T-cell (primary cell): Measurements from ENCODE around the gene NARS2. TPM values are rescaled to one million over a fixed set of nuclear protein-coding genes. Genes with fewer than 3 reads are reported as not detected.
"Not testable (repeated sequence)": the region's sequence is repeated elsewhere in the genome, so short reads cannot be mapped to it uniquely, and the experiment has no call there.

Experiments
- ATAC-seq, 4 experiments: fragments of 200-7000 bp in 3 of 4; fragments of 150-1000 bp in 1 of 4; cut with Tn5 transposase; replicated peaks in 1 of 4; 1 replicate in 3 of 4; 2 replicates in 1 of 4; pipeline ENCODE4 v1.10.0; 2021; ENCODE audit warnings: moderate library complexity in 3 of 4, mild to moderate bottlenecking in 2 of 4, moderate number of reproducible peaks in 1 of 4
- CTCF ChIA-PET, 2 donors: fragments of 300-600 bp; sonication (Branson Sonifier 250); formaldehyde crosslinking; loops; one replicate each; lab custom pipeline; 2022; ENCODE audit warnings: antibody characterized with exemption in 2 of 2; lab: Charles Lee
- POLR2A ChIA-PET, 2 donors: fragments of 300-600 bp; sonication (Branson Sonifier 250); formaldehyde crosslinking; loops; one replicate each; lab custom pipeline; 2022; ENCODE audit warnings: antibody characterized with exemption in 2 of 2; lab: Charles Lee
- DNase-seq, 35 experiments: peaks; one replicate each; pipeline versions ENCODE4 v3.0.0 to v3.0.0-alpha.2; 2013 to 2023
- H3K27ac ChIP-seq: one replicate; pipeline ENCODE4 v1.5.1; 2013; ENCODE audit warnings: low read length
- H3K27me3 ChIP-seq, 2 experiments: replicated peaks in 1 of 2; 1 replicate in 1 of 2; 2 replicates in 1 of 2; pipeline versions ENCODE4 v1.6.1 to v1.7.0; 2013; ENCODE audit warnings: low read length in 1 of 2, mixed read lengths in 1 of 2; ENCODE audit not compliant: control insufficient read depth in 2 of 2, insufficient read depth in 2 of 2; ENCODE audit errors: extremely low read depth in 1 of 2
- H3K36me3 ChIP-seq, 2 donors: 1 replicate in 1 of 2; 2 replicates in 1 of 2; pipeline versions ENCODE4 v1.6.1 to v1.7.0; 2013; ENCODE audit warnings: low read length in 1 of 2; ENCODE audit not compliant: control insufficient read depth in 2 of 2, insufficient read depth in 1 of 2; ENCODE audit errors: extremely low read depth in 1 of 2
- H3K4me1 ChIP-seq, 2 experiments: 1 replicate in 1 of 2; 2 replicates in 1 of 2; pipeline versions ENCODE4 v1.6.1 to v1.7.0; 2013; ENCODE audit warnings: low read length in 2 of 2, mixed read lengths in 1 of 2; ENCODE audit not compliant: insufficient read depth in 2 of 2, control insufficient read depth in 1 of 2; ENCODE audit errors: extremely low read depth in 1 of 2
- H3K4me3 ChIP-seq, 2 donors: 1 replicate in 1 of 2; 2 replicates in 1 of 2; pipeline versions ENCODE4 v1.5.1 to v1.7.0; 2013; ENCODE audit warnings: mild to moderate bottlenecking in 2 of 2, low read length in 1 of 2, moderate library complexity in 1 of 2; ENCODE audit not compliant: control insufficient read depth in 1 of 2; ENCODE audit errors: extremely low read depth in 1 of 2
- H3K9me3 ChIP-seq: 2 replicates; pipeline ENCODE4 v1.7.0; 2013
- H3K27ac Mint-ChIP-seq, 2 donors: one replicate each; pipeline ENCODE4 v1.8.0; 2020 to 2021; ENCODE audit warnings: mild to moderate bottlenecking in 2 of 2, mixed read lengths in 2 of 2
- H3K27me3 Mint-ChIP-seq, 2 donors: one replicate each; pipeline ENCODE4 v1.8.0; 2021 to 2022; ENCODE audit warnings: mixed read lengths in 2 of 2
- H3K36me3 Mint-ChIP-seq: one replicate; pipeline ENCODE4 v1.8.0; 2021; ENCODE audit warnings: mixed read lengths
- H3K4me1 Mint-ChIP-seq, 3 donors: one replicate each; pipeline ENCODE4 v1.8.0; 2020 to 2022; ENCODE audit warnings: mixed read lengths in 3 of 3, mild to moderate bottlenecking in 1 of 3
- H3K4me3 Mint-ChIP-seq, 3 donors: one replicate each; pipeline ENCODE4 v1.8.0; 2020 to 2022; ENCODE audit warnings: mild to moderate bottlenecking in 3 of 3, mixed read lengths in 3 of 3, moderate library complexity in 3 of 3
- H3K9me3 Mint-ChIP-seq, 3 donors: one replicate each; pipeline ENCODE4 v1.8.0; 2020 to 2022; ENCODE audit warnings: mixed read lengths in 3 of 3
- WGBS: methylation state at CpG from one replicate; pipeline ENCODE4 v1.1.5; 2013; ENCODE audit warnings: missing lambda C conversion rate; ENCODE audit not compliant: insufficient coverage; 5-methylcytosine and 5-hydroxymethylcytosine counted together
- total RNA-seq, 35 experiments: library from RNA in 6 of 35; stranded (reverse) in 6 of 35; fragments of 120-200 nt in 1 of 35; gene quantifications; one replicate each; pipeline versions ENCODE4 v1.2.1 to v1.2.4 and lab custom pipeline; 2013 to 2026

Gene NARS2
- total RNA-seq, 5 donors from 2014 or later (not counting 1 experiment from before 2014, with no cell fraction given): 12.1 to 17.6 (median 13.3) TPM

GRCh38 chr11:78572394-78572793, 2.3 kb downstream of the NARS2 start:
- H3K36me3 ChIP-seq: peaks cover 0 to 20% of the 10 kb centered on the region in 2 donors
- peaks cover 10 to 12% of the 10 kb centered on the region in 2 experiments for H3K4me1 ChIP-seq
- 100% methylated on average over 1 of the region's 4 CpGs for WGBS
- H3K9me3 ChIP-seq: no peaks in the 10 kb centered on the region
- no peak for ATAC-seq
- Mint-ChIP-seq H3K27ac (no peak overlapping the region), H3K36me3 (peaks cover 17% of the 10 kb centered on the region), H3K4me1 (peaks cover 30 to 48% (median 36%) of the 10 kb centered on the region in 3 donors), H3K4me3 (peak overlapping the region in 2 of 3 donors; percentile 29 to 98), H3K9me3 (no peaks in the 10 kb centered on the region), H3K27me3 (no peaks in the 10 kb centered on the region)
- no peaks in the 10 kb centered on the region for H3K27me3 ChIP-seq
- ChIA-PET CTCF (interaction anchor here in 1 of 2 donors (2.9 kb wide), 1 partner anchor 8 kb away, joined by 16 read pairs; no protein-coding TSS in a partner anchor), POLR2A (no interaction called here)
- H3K27ac ChIP-seq: no peak overlapping the region
- no peak for DNase-seq
- no peak overlapping the region for H3K4me3 ChIP-seq

DNA sequence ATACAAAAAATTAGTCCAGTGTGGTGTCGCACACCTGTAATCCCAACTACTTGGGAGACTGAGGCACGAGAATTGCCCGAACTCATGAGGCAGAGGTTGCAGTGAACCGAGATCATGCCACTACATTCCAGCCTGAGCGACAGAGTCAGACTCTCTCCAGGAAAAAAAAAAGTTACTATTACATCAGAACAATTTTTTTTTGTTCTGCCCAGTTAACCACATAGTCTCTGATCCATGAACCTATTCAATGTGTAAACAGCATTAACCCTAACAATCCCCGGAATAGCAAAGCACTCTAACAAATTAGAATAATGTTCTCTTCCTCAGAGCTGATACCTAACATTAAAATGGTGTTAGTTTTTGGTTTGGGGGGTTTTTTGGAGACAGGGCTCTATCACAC, 4.6 kb downstream of the NARS2 start:
- H3K27ac Mint-ChIP-seq: no peak overlapping the region
- H3K27me3 Mint-ChIP-seq: no peaks in the 10 kb centered on the region
- ChIA-PET CTCF (no interaction called here), POLR2A (no interaction called here)
- no peak overlapping the region for H3K4me3 Mint-ChIP-seq
- H3K9me3 Mint-ChIP-seq: no peaks in the 10 kb centered on the region
- 98% methylated on average over 4 of the region's 6 CpGs for WGBS
- Histone ChIP-seq H3K9me3 (no peaks in the 10 kb centered on the region), H3K36me3 (peaks cover 0 to 35% of the 10 kb centered on the region in 2 donors), H3K27me3 (no peaks in the 10 kb centered on the region), H3K27ac (no peak overlapping the region), H3K4me3 (no peak overlapping the region), H3K4me1 (peaks cover 6 to 10% of the 10 kb centered on the region in 2 experiments)
- peaks cover 26 to 42% (median 31%) of the 10 kb centered on the region in 3 donors for H3K4me1 Mint-ChIP-seq
- ATAC-seq (no peak), DNase-seq (no peak)
- peaks cover 31% of the 10 kb centered on the region for H3K36me3 Mint-ChIP-seq

- H3K27ac Mint-ChIP-seq: no peak overlapping the region
- Histone ChIP-seq H3K27me3 (no peaks in the 10 kb centered on the region), H3K9me3 (no peaks in the 10 kb centered on the region), H3K27ac (no peak overlapping the region), H3K4me3 (no peak overlapping the region), H3K36me3 (peaks cover 0 to 38% of the 10 kb centered on the region in 2 donors), H3K4me1 (no peaks in the 10 kb centered on the region)
- no peaks in the 10 kb centered on the region for H3K27me3 Mint-ChIP-seq
- peaks cover 31% of the 10 kb centered on the region for H3K36me3 Mint-ChIP-seq
- 53% methylated on average over 3 of the region's 8 CpGs for WGBS
- ChIA-PET POLR2A (no interaction called here), CTCF (interaction anchor here (0.5 to 1.6 kb wide), 5 partner anchors 14 to 572 kb away, joined by 3 to 6 read pairs (median 4); partner anchors contain the start of gene INTS4 (in 1 of the 2))
- H3K4me1 Mint-ChIP-seq: peaks cover 15 to 27% (median 20%) of the 10 kb centered on the region in 3 donors
- DNase-seq (no peak), ATAC-seq (no peak)
- H3K4me3 Mint-ChIP-seq: no peak overlapping the region
- no peaks in the 10 kb centered on the region for H3K9me3 Mint-ChIP-seq
Observed at GRCh38 chr11:78567209-78567608, 7.5 kb downstream of the NARS2 start.

GRCh38 chr11:78564490-78565467, 9.9 kb downstream of the NARS2 start:
- Mint-ChIP-seq H3K36me3 (peaks cover 21% of the 10 kb centered on the region), H3K4me1 (peaks cover 26 to 34% (median 33%) of the 10 kb centered on the region in 3 donors), H3K4me3 (no peak overlapping the region), H3K27ac (peak overlapping the region in 1 of 2 donors; percentile 0), H3K27me3 (no peaks in the 10 kb centered on the region), H3K9me3 (no peaks in the 10 kb centered on the region)
- ATAC-seq (peak in 3 of 4 experiments; percentile 57 to 69 (median 64)), DNase-seq (peak in 22 of 35 experiments; percentile 4 to 78 (median 26))
- no peak overlapping the region for H3K4me3 ChIP-seq
- CTCF ChIA-PET: interaction anchor here (0.5 to 3.8 kb wide), 33 partner anchors 9 to 583 kb away, joined by 3 to 62 read pairs (median 4); partner anchors contain the start of genes GAB2 (in 2 of the 2), NARS2 (in 2 of the 2), ALG8 (in 1 of the 2) and INTS4 (in 1 of the 2)
- peaks cover 0 to 30% of the 10 kb centered on the region in 2 donors for H3K36me3 ChIP-seq
- no peaks in the 10 kb centered on the region for H3K27me3 ChIP-seq
- no peaks in the 10 kb centered on the region for H3K9me3 ChIP-seq
- POLR2A ChIA-PET: interaction anchor here in 1 of 2 donors (1.0 to 1.7 kb wide), 2 partner anchors 10 to 147 kb away, joined by 6 to 8 read pairs; partner anchors contain the start of genes GAB2 and NARS2
- no CpG with 5 or more reads among the region's 1 CpG for WGBS
- no peak overlapping the region for H3K27ac ChIP-seq
- peaks cover 0 to 9% of the 10 kb centered on the region in 2 experiments for H3K4me1 ChIP-seq

- CTCF ChIA-PET: interaction anchor here (0.6 to 3.8 kb wide), 32 partner anchors 9 to 582 kb away, joined by 3 to 62 read pairs (median 4); partner anchors contain the start of genes GAB2 (in 2 of the 2), NARS2 (in 2 of the 2), ALG8 (in 1 of the 2) and INTS4 (in 1 of the 2)
- not testable (repeated sequence) for DNase-seq, H3K4me3 Mint-ChIP-seq, H3K9me3 Mint-ChIP-seq, H3K9me3 ChIP-seq, H3K4me1 ChIP-seq, H3K27me3 Mint-ChIP-seq, H3K27ac ChIP-seq, H3K27ac Mint-ChIP-seq, H3K4me3 ChIP-seq, H3K27me3 ChIP-seq
- H3K4me1 Mint-ChIP-seq: peaks cover 32 to 39% (median 36%) of the 10 kb centered on the region in 3 donors
- peaks cover 27% of the 10 kb centered on the region for H3K36me3 Mint-ChIP-seq
- peak in 1 of 4 experiments; percentile 29 for ATAC-seq
- WGBS: 57% methylated on average over 1 of the region's 4 CpGs
- peaks cover 0 to 31% of the 10 kb centered on the region in 2 donors for H3K36me3 ChIP-seq
- POLR2A ChIA-PET: interaction anchor here in 1 of 2 donors (1.0 to 1.7 kb wide), 2 partner anchors 10 to 146 kb away, joined by 6 to 8 read pairs; partner anchors contain the start of genes GAB2 and NARS2
Observed at GRCh38 chr11:78564037-78564436, 10.6 kb downstream of the NARS2 start.

DNA sequence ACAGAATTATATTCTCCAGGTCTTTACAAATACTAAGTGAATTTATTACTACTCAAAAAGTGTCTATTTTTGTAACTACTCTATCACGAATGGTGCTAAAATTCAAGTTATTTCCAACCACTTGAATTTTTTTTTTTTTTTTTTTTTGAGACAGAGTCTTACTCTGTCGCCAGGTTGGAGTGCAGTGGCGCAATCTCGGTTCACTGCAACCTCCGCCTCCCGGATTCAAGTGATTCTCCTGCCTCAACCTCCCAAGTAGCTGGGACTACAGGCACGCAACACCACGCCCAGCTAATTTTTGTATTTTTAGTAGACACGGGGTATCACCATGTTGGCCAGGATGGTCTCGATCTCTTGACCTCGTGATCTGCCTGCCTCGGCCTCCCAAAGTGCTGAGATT, 11.6 kb downstream of the NARS2 start:
- DNase-seq, H3K4me1 ChIP-seq, ATAC-seq, H3K27ac Mint-ChIP-seq, H3K4me3 Mint-ChIP-seq, H3K9me3 ChIP-seq, POLR2A ChIA-PET, H3K27me3 Mint-ChIP-seq, H3K4me3 ChIP-seq, H3K27ac ChIP-seq, H3K9me3 Mint-ChIP-seq, H3K27me3 ChIP-seq: not testable (repeated sequence)
- H3K36me3 ChIP-seq: peaks cover 0 to 30% of the 10 kb centered on the region in 2 donors
- H3K36me3 Mint-ChIP-seq: peaks cover 30% of the 10 kb centered on the region
- CTCF ChIA-PET: interaction anchor here in 1 of 2 donors (0.7 to 3.8 kb wide), 4 partner anchors 12 to 335 kb away, joined by 4 to 62 read pairs (median 38); partner anchors contain the start of genes GAB2 and NARS2
- WGBS: 95% methylated on average over 3 of the region's 12 CpGs
- H3K4me1 Mint-ChIP-seq: peaks cover 32 to 39% (median 36%) of the 10 kb centered on the region in 3 donors
